ENCODE results near the gene SLC2A1.
"Not testable (repeated sequence)": the region's sequence is repeated elsewhere in the genome, so short reads cannot be mapped to it uniquely, and the experiment has no call there.

GRCh38 chr1:42899960-42900359 lies 58.7 kb downstream of the SLC2A1 start:
- TF ChIP-seq, protein P1, sequence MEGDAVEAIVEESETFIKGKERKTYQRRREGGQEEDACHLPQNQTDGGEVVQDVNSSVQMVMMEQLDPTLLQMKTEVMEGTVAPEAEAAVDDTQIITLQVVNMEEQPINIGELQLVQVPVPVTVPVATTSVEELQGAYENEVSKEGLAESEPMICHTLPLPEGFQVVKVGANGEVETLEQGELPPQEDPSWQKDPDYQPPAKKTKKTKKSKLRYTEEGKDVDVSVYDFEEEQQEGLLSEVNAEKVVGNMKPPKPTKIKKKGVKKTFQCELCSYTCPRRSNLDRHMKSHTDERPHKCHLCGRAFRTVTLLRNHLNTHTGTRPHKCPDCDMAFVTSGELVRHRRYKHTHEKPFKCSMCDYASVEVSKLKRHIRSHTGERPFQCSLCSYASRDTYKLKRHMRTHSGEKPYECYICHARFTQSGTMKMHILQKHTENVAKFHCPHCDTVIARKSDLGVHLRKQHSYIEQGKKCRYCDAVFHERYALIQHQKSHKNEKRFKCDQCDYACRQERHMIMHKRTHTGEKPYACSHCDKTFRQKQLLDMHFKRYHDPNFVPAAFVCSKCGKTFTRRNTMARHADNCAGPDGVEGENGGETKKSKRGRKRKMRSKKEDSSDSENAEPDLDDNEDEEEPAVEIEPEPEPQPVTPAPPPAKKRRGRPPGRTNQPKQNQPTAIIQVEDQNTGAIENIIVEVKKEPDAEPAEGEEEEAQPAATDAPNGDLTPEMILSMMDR (IDR thresholded peaks at IDR 0.05; ENCODE audit: low read depth, low read length, poor library complexity, severe bottlenecking), result not testable (repeated sequence)
- TF ChIP-seq EZH2phosphoT487 (IDR thresholded peaks at IDR 0.05; ENCODE audit: borderline replicate concordance, low read length), result not testable (repeated sequence)

Measured in DOHH2 (cell line).